Stimulated activated naive CD8-positive, alpha-beta T cell treated with anti-CD3 and anti-CD28 coated beads, Interleukin-15, Interleukin-2, amounts not matched to agents 100 U/mL and 50 U/mL, for 24 hours (primary cell): Measurements from ENCODE around the gene MAP3K9.

ENCODE experiments used
- ATAC-seq: fragments of 150-1000 bp; cut with Tn5 transposase; one replicate; pipeline ENCODE4 v1.10.0; 2021
- DNase-seq: peaks from one replicate; pipeline ENCODE4 v3.0.0; 2021

MAP3K9 gene

GRCh38 chr14:70698288-70698687, 111.0 kb downstream of the MAP3K9 start:
- DNase-seq, result no peak
- ATAC-seq, result no peak

- no peak for ATAC-seq
- no peak for DNase-seq
Measured at GRCh38 chr14:70697701-70698100, 111.6 kb downstream of the MAP3K9 start.

GRCh38 chr14:70696026-70696425, 113.3 kb downstream of the MAP3K9 start:
- DNase-seq, result no peak
- no peak for ATAC-seq

GRCh38 chr14:70692210-70692609, 117.1 kb downstream of the MAP3K9 start:
- DNase-seq, result no peak
- no peak for ATAC-seq

- no peak for ATAC-seq
Measured at GRCh38 chr14:70685474-70686197, 123.7 kb downstream of the MAP3K9 start.

GRCh38 chr14:70683983-70684382, 125.3 kb downstream of the MAP3K9 start:
- DNase-seq (no peak), ATAC-seq (no peak)

More at GRCh38 chr14:70685474-70686197, 123.7 kb downstream of the MAP3K9 start:
- DNase-seq, result no peak

GRCh38 chr14:70680748-70681147, 128.6 kb downstream of the MAP3K9 start:
- no peak for DNase-seq
- no peak for ATAC-seq

- no peak for DNase-seq
- ATAC-seq, result no peak
Measured at GRCh38 chr14:70677341-70677740, 132.0 kb downstream of the MAP3K9 start.
